K562 (cell line): Measurements from ENCODE around the gene DENND2C. TPM values are rescaled to one million over a fixed set of nuclear protein-coding genes. Genes with fewer than 3 reads are reported as not detected.

ENCODE experiments used
- ATAC-seq: fragments of 200-7000 bp; cut with Tn5 transposase; 3 replicates; pipeline ENCODE4 v1.9.1; 2020; ENCODE audit warnings: moderate library complexity
- BruUV-seq: library from RNA; stranded (reverse); fragments of 400-500 nt; replicated peaks from 2 replicates; lab custom pipeline; 2021; lab: Mats Ljungman, UMichigan
- CTCF ChIA-PET: fragments of 300-600 bp; formaldehyde crosslinking; extraction: SDS; loops from one replicate; lab custom pipeline; 2021; ENCODE audit warnings: low intra/inter-chr PET ratio; lab: Yijun Ruan, JAX
- POLR2A ChIA-PET: fragments of 300-600, 350-650 bp; sonication (Branson Sonifier 250); formaldehyde crosslinking; extraction: SDS; loops from one replicate; lab custom pipeline; 2021; ENCODE audit warnings: antibody characterized with exemption, inconsistent platforms; lab: Yijun Ruan, JAX
- DNase-seq, 4 experiments: peaks; one replicate each; pipeline versions ENCODE4 v3.0.0 to v3.0.0-alpha.2; 2011 to 2018; ENCODE audit warnings: low spot score in 3 of 4, mixed read lengths in 3 of 4; ENCODE audit errors: extremely low read depth in 1 of 4
- FAIRE-seq: peaks from 2 replicates; lab custom pipeline; 2011; peaks lifted over from hg19 to GRCh38; lab: Jason Lieb, UNC
- H2AFZ ChIP-seq: 2 replicates; pipeline ENCODE4 v1.6.0; 2011; ENCODE audit warnings: low read depth, low read length, control low read depth, inconsistent platforms
- H3K27ac ChIP-seq: fragments of 200-600 bp; 3 replicates; pipeline ENCODE4 v1.8.0; 2011; ENCODE audit warnings: low read depth, mild to moderate bottlenecking, control low read depth, inconsistent platforms, low read length, moderate library complexity, mixed read lengths; ENCODE audit errors: extremely low read depth
- H3K27me3 ChIP-seq, 2 experiments: fragments of 300-600 bp in 1 of 2; 2 replicates in 1 of 2; 3 replicates in 1 of 2; pipeline versions ENCODE4 v1.6.0 to v1.8.0; 2011; ENCODE audit warnings: inconsistent platforms in 2 of 2, low read length in 2 of 2, mild to moderate bottlenecking in 1 of 2, mixed read lengths in 1 of 2, moderate library complexity in 1 of 2; ENCODE audit not compliant: control insufficient read depth in 2 of 2, insufficient read depth in 2 of 2
- H3K36me3 ChIP-seq: fragments of 300-600 bp; 3 replicates; pipeline ENCODE4 v1.8.0; 2011; ENCODE audit warnings: mild to moderate bottlenecking, low read length, inconsistent platforms; ENCODE audit not compliant: control insufficient read depth, insufficient read depth
- H3K4me1 ChIP-seq, 2 experiments: fragments of 200-600 bp in 1 of 2; replicated peaks in 1 of 2; 2 replicates in 1 of 2; 3 replicates in 1 of 2; pipeline versions ENCODE4 v1.5.1 to v1.8.0; 2011; ENCODE audit warnings: inconsistent platforms in 2 of 2, low read length in 2 of 2, mild to moderate bottlenecking in 1 of 2, mixed read lengths in 1 of 2, moderate library complexity in 1 of 2; ENCODE audit not compliant: control insufficient read depth in 2 of 2, insufficient read depth in 2 of 2
- H3K4me2 ChIP-seq: 2 replicates; pipeline ENCODE4 v1.6.1; 2011; ENCODE audit warnings: low read length, control low read depth, inconsistent platforms, mixed read lengths; ENCODE audit not compliant: insufficient read depth
- H3K4me3 ChIP-seq: fragments of 200-600 bp; sonication (generic), shearing (Covaris generic); 2 replicates; pipeline ENCODE4 v1.5.1; 2016; ENCODE audit warnings: control low read depth, inconsistent platforms
- H3K79me2 ChIP-seq: fragments of 200-600 bp; 3 replicates; pipeline ENCODE4 v1.8.0; 2011; ENCODE audit warnings: low read length, inconsistent platforms; ENCODE audit not compliant: control insufficient read depth, insufficient read depth
- H3K9ac ChIP-seq, 2 experiments: 2 replicates each; pipeline versions ENCODE4 v1.6.0 to v1.6.1; 2011; ENCODE audit warnings: low read depth in 2 of 2, low read length in 2 of 2, control low read depth in 1 of 2, inconsistent platforms in 1 of 2, mild to moderate bottlenecking in 1 of 2, mixed read lengths in 1 of 2; ENCODE audit not compliant: insufficient read depth in 1 of 2
- H3K9me1 ChIP-seq: one replicate; pipeline ENCODE4 v1.6.0; 2011; ENCODE audit warnings: inconsistent platforms, mild to moderate bottlenecking, low read length, moderate library complexity; ENCODE audit not compliant: control insufficient read depth, insufficient read depth
- H3K9me3 ChIP-seq: replicated peaks from 2 replicates; pipeline ENCODE4 v1.5.1; 2011; ENCODE audit warnings: low read depth, low read length, inconsistent platforms; ENCODE audit not compliant: control insufficient read depth, insufficient read depth
- H4K20me1 ChIP-seq: replicated peaks from 2 replicates; pipeline ENCODE4 v1.6.1; 2011; ENCODE audit warnings: low read length, inconsistent platforms, mixed read lengths; ENCODE audit not compliant: control insufficient read depth, insufficient read depth
- ARID1B ChIP-seq: fragments of 450-650 bp; IDR thresholded peaks from 2 replicates; pipeline ENCODE4 v1.6.1; 2016; ENCODE audit warnings: antibody characterized with exemption, mild to moderate bottlenecking, inconsistent platforms
- CC2D1A ChIP-seq: fragments of 450-650 bp; IDR thresholded peaks from 2 replicates; pipeline ENCODE4 v1.6.1; 2017; ENCODE audit warnings: mild to moderate bottlenecking
- E4F1 ChIP-seq: fragments of 250-450 bp; sonication (Bioruptor Pico); IDR thresholded peaks from 2 replicates; pipeline ENCODE4 v1.5.0; 2021; ENCODE audit warnings: mild to moderate bottlenecking, borderline replicate concordance
- ETS1 ChIP-seq: conservative IDR thresholded peaks from 2 replicates; pipeline ENCODE4 v1.6.1; 2011; ENCODE audit warnings: low read depth, mild to moderate bottlenecking, low read length; ENCODE audit not compliant: control insufficient read depth
- HDAC1 ChIP-seq, 2 experiments: fragments of 450-650 bp; IDR thresholded peaks; 2 replicates each; pipeline ENCODE4 v1.6.1; 2016 to 2017; ENCODE audit warnings: inconsistent platforms in 1 of 2, mild to moderate bottlenecking in 1 of 2, moderate library complexity in 1 of 2
- MAFF ChIP-seq: IDR thresholded peaks from 2 replicates; pipeline ENCODE4 v1.6.1; 2012; ENCODE audit warnings: low read length, improper control_type of control experiment
- MAX ChIP-seq: sonication (generic); formaldehyde crosslinking; IDR thresholded peaks from 2 replicates; pipeline ENCODE4 v1.9.0; 2022; ENCODE audit warnings: mild to moderate bottlenecking, missing genetic modification reagents
- MIER1 ChIP-seq: fragments of 450-650 bp; IDR thresholded peaks from 2 replicates; pipeline ENCODE4 v1.6.1; 2016; ENCODE audit warnings: antibody characterized with exemption, mild to moderate bottlenecking, low read depth
- NFIX ChIP-seq: fragments of 250-450 bp; sonication (Bioruptor Pico); IDR thresholded peaks from 2 replicates; pipeline ENCODE4 v1.4.0; 2020; ENCODE audit warnings: low read depth, mild to moderate bottlenecking, moderate library complexity
- POLR2A ChIP-seq: fragments of 450-650 bp; conservative IDR thresholded peaks from 2 replicates; pipeline ENCODE4 v1.6.1; 2016
- POU5F1 ChIP-seq: fragments of 150-350 bp; IDR thresholded peaks from 2 replicates; pipeline ENCODE4 v1.6.1; 2014; ENCODE audit warnings: borderline replicate concordance, low read length, low read depth, mild to moderate bottlenecking; ENCODE audit not compliant: partially characterized antibody
- RCOR1 ChIP-seq, 2 experiments: IDR thresholded peaks; 2 replicates each; pipeline ENCODE4 v1.6.1; 2012; ENCODE audit warnings: low read depth in 2 of 2, low read length in 2 of 2, borderline replicate concordance in 1 of 2, improper control_type of control experiment in 1 of 2
- SRSF7 ChIP-seq: fragments of 200-400 bp; formaldehyde crosslinking; optimal IDR thresholded peaks from 2 replicates; pipeline ENCODE3; 2017; ENCODE audit warnings: mild to moderate bottlenecking, low read depth, low read length
- TEAD2 ChIP-seq: fragments of 450-650 bp; IDR thresholded peaks from 2 replicates; pipeline ENCODE4 v1.6.1; 2016; ENCODE audit warnings: missing genetic modification characterization, control low read depth, missing compliant biosample characterization
- TEAD4 ChIP-seq, 2 experiments: sonication (generic) in 1 of 2; formaldehyde crosslinking in 1 of 2; IDR thresholded peaks; 2 replicates each; pipeline versions ENCODE4 v1.6.1 to v1.8.0; 2012 to 2022; ENCODE audit warnings: borderline replicate concordance in 1 of 2, inconsistent platforms in 1 of 2, low read length in 1 of 2, mild to moderate bottlenecking in 1 of 2, missing genetic modification reagents in 1 of 2
- ZBTB1 ChIP-seq: sonication (generic); formaldehyde crosslinking; IDR thresholded peaks from 2 replicates; pipeline ENCODE4 v1.8.1; 2023; ENCODE audit warnings: missing genetic modification reagents, low read depth, mild to moderate bottlenecking, borderline replicate concordance
- ZNF121 ChIP-seq: sonication (generic); formaldehyde crosslinking; conservative IDR thresholded peaks from 2 replicates; pipeline ENCODE4 v1.8.0; 2022; ENCODE audit warnings: missing genetic modification reagents
- ZNF134 ChIP-seq: fragments of 250-450 bp; sonication (Bioruptor Pico); conservative IDR thresholded peaks from 2 replicates; pipeline ENCODE4 v1.4.0; 2020
- ZNF274 ChIP-seq: IDR thresholded peaks from 2 replicates; pipeline ENCODE4 v1.6.1; 2011; ENCODE audit warnings: low read depth, mild to moderate bottlenecking, low read length, moderate library complexity, borderline replicate concordance
- ZNF57 ChIP-seq: fragments of 450-650 bp; formaldehyde crosslinking; IDR thresholded peaks from 2 replicates; pipeline ENCODE4 v1.4.0; 2020; ENCODE audit warnings: mild to moderate bottlenecking, moderate library complexity
- WGBS: fragments of 100-300 bp; shearing (Covaris generic); methylation state at CpG from one replicate; pipeline ENCODE4 v1.1.6; 2016; ENCODE audit warnings: low coverage, mixed read lengths; ENCODE audit not compliant: insufficient coverage; ENCODE audit errors: missing lambda C conversion rate; 5-methylcytosine and 5-hydroxymethylcytosine counted together
- in situ Hi-C: fragments of 300-500 bp; cut with MboI; formaldehyde crosslinking; loops from 4 replicates; pipeline ENCODE4 v1.15.0; 2018; ENCODE audit warnings: inconsistent platforms, mixed read lengths
- intact Hi-C: fragments of 100-400 bp; cut with micrococcal nuclease; formaldehyde crosslinking; loops from 2 replicates; pipeline ENCODE4 v1.14.2; 2022
- polyA plus RNA-seq, 8 experiments: library from polyadenylated mRNA; depleted of rRNA in 4 of 8; stranded (reverse) in 5 of 8; unstranded in 3 of 8; fragments of >200 nt; fragmentation: Nextera tagmentation in 2 of 8; fragmentation: Illumina TruSeq in 1 of 8; extraction: Ambion mirVana in 2 of 8; extraction: Trizol in 1 of 8; gene quantifications; 2 replicates each; pipeline versions ENCODE4 v1.2.1 to v1.2.3, GENCODE V29; 2011 to 2014; ENCODE audit warnings: inconsistent platforms in 1 of 8, missing spikeins in 1 of 8
- total RNA-seq, 7 experiments: library from RNA; depleted of rRNA in 6 of 7; stranded (reverse); fragments of >200 nt in 6 of 7; fragmentation: Illumina TruSeq in 2 of 7; extraction: Trizol in 2 of 7; gene quantifications; 2 replicates each; pipeline versions ENCODE4 v1.2.1 to v1.2.3, GENCODE V29; 2011 to 2021; ENCODE audit warnings: low replicate concordance in 1 of 7

DENND2C gene
- total and polyA plus RNA-seq, 9 of the 15 experiments (the other 6 are each of a cell fraction or from before 2014, with no cell fraction given) = 0.03 to 0.25 (median 0.14) TPM

GRCh38 chr1:114609026-114609425, 60.8 kb downstream of the DENND2C start:
- Histone ChIP-seq H3K4me3 (no peak overlapping the region), H3K79me2 (no peaks in the 10 kb centered on the region), H3K27me3 (peaks cover 8 to 18% of the 10 kb centered on the region in 2 experiments; a peak in 4 of 5 replicates), H3K4me2 (no peak overlapping the region), H3K36me3 (no peaks in the 10 kb centered on the region), H3K9me3 (0 out of 2 replicates have a peak, but pooled peaks cover under 1% of the 10 kb centered on the region), H2AFZ (no peak overlapping the region), H4K20me1 (no peaks in the 10 kb centered on the region), H3K27ac (no peak overlapping the region), H3K4me1 (no peaks in the 10 kb centered on the region), H3K9me1 (no peaks in the 10 kb centered on the region), H3K9ac (no peak overlapping the region)
- POLR2A ChIA-PET = no interaction called here
- BruUV-seq = no TSS peak
- ATAC-seq (no peak), FAIRE-seq (no peak), DNase-seq (no peak)
- intact Hi-C loops (no loop called here), in situ Hi-C loops (no loop called here)
- TF ChIP-seq TEAD4 (IDR thresholded peaks at IDR 0.05; ENCODE audit: low read length) (no peak), TEAD4 (CRISPR knock-in tag; IDR thresholded peaks at IDR 0.05; ENCODE audit: borderline replicate concordance) (no peak), TEAD2 (tag) (no peak), CC2D1A (no peak), ZNF121 (CRISPR knock-in tag) (no peak), POU5F1 (no peak), SRSF7 (no peak), HDAC1 (IDR thresholded peaks at IDR 0.05) (no peak), RCOR1 (IDR thresholded peaks at IDR 0.05; ENCODE audit: borderline replicate concordance in 1 of 2, low read depth in 2 of 2, low read length in 2 of 2) (no peak), ZNF134 (CRISPR knock-in tag) (no peak), NFIX (no peak), ARID1B (no peak), ZNF57 (CRISPR knock-in tag) (no peak), MAFF (no peak), MIER1 (no peak), ZNF274 (no peak), ETS1 (no peak), MAX (no peak), E4F1 (CRISPR knock-in tag) (no peak), ZBTB1 (CRISPR knock-in tag) (no peak), POLR2A (no peak)
- CTCF ChIA-PET = no interaction called here
- 5% methylated on average over 3 of the region's 3 CpGs for WGBS
